K562 (cell line): ENCODE measurements around the gene ECSCR. TPM values are rescaled to one million over a fixed set of nuclear protein-coding genes. Genes with fewer than 3 reads are reported as not detected.
"Not testable (repeated sequence)": the region's sequence is repeated elsewhere in the genome, so short reads cannot be mapped to it uniquely, and the experiment has no call there.

Source experiments
- CBX1 ChIP-seq: sonication (generic); IDR thresholded peaks from 2 replicates; pipeline ENCODE4 v1.6.1; 2016; ENCODE audit warnings: antibody characterized with exemption, low read depth, mild to moderate bottlenecking
- CREB1 ChIP-seq, 2 experiments: sonication (generic) in 1 of 2; formaldehyde crosslinking in 1 of 2; IDR thresholded peaks; 2 replicates each; pipeline versions ENCODE4 v1.6.1 to v1.8.0; 2012 to 2022; ENCODE audit warnings: inconsistent platforms in 1 of 2, mild to moderate bottlenecking in 1 of 2, missing genetic modification reagents in 1 of 2, moderate library complexity in 1 of 2
- JUN ChIP-seq, 2 experiments: sonication (generic) in 1 of 2; formaldehyde crosslinking in 1 of 2; IDR thresholded peaks; 2 replicates each; pipeline versions ENCODE4 v1.6.1 to v1.8.0; 2012 to 2022; ENCODE audit warnings: borderline replicate concordance in 2 of 2, mild to moderate bottlenecking in 2 of 2, improper control_type of control experiment in 1 of 2, low read depth in 1 of 2, low read length in 1 of 2, missing genetic modification reagents in 1 of 2
- KDM5B ChIP-seq: fragments of 200-600 bp; sonication (generic); IDR thresholded peaks from 2 replicates; pipeline ENCODE4 v1.6.1; 2012; ENCODE audit warnings: low read depth, mild to moderate bottlenecking, moderate library complexity, low read length, control low read depth, inconsistent platforms; ENCODE audit not compliant: insufficient replicate concordance
- PHF8 ChIP-seq: fragments of 200-600 bp; sonication (generic); IDR thresholded peaks from 2 replicates; pipeline ENCODE4 v1.6.1; 2012; ENCODE audit warnings: mixed run types, mild to moderate bottlenecking, inconsistent platforms, low read length, moderate library complexity, borderline replicate concordance
- PREB ChIP-seq: sonication (generic); formaldehyde crosslinking; IDR thresholded peaks from 2 replicates; pipeline ENCODE4 v1.8.1; 2023; ENCODE audit warnings: mild to moderate bottlenecking, missing genetic modification reagents
- RBM25 ChIP-seq: fragments of 200-400 bp; formaldehyde crosslinking; IDR thresholded peaks from 2 replicates; pipeline ENCODE4 v1.6.1; 2018; ENCODE audit warnings: low read length, low read depth, moderate library complexity; ENCODE audit not compliant: severe bottlenecking
- SP1 ChIP-seq: sonication (generic); formaldehyde crosslinking; IDR thresholded peaks from 2 replicates; pipeline ENCODE4 v1.8.1; 2022; ENCODE audit warnings: mild to moderate bottlenecking, missing genetic modification reagents
- SRF ChIP-seq, 2 experiments: fragments of 250-450, 450-650 bp in 1 of 2; sonication (Bioruptor Pico) in 1 of 2; sonication (generic) in 1 of 2; formaldehyde crosslinking; IDR thresholded peaks; 2 replicates each; pipeline versions ENCODE4 v1.5.0 to v1.5.1; 2020 to 2022; ENCODE audit warnings: mild to moderate bottlenecking in 1 of 2, missing genetic modification reagents in 1 of 2
- ZBTB17 ChIP-seq: fragments of 450-650 bp; formaldehyde crosslinking; IDR thresholded peaks from 2 replicates; pipeline ENCODE4 v1.4.0; 2020; ENCODE audit warnings: mild to moderate bottlenecking
- ZBTB40 ChIP-seq, 2 experiments: fragments of 450-650 bp in 1 of 2; sonication (generic) in 1 of 2; formaldehyde crosslinking in 1 of 2; IDR thresholded peaks; 2 replicates each; pipeline versions ENCODE4 v1.7.1 to v1.9.0; 2016 to 2022; ENCODE audit warnings: inconsistent platforms in 1 of 2, mild to moderate bottlenecking in 1 of 2, missing genetic modification reagents in 1 of 2
- ZFP1 ChIP-seq: fragments of 450-650 bp; formaldehyde crosslinking; IDR thresholded peaks from 2 replicates; pipeline ENCODE4 v1.4.0; 2020; ENCODE audit warnings: mild to moderate bottlenecking, mixed read lengths
- ZNF239 ChIP-seq: fragments of 250-450 bp; sonication (Bioruptor Pico); IDR thresholded peaks from 2 replicates; pipeline ENCODE4 v1.4.0; 2020; ENCODE audit warnings: mild to moderate bottlenecking
- polyA plus RNA-seq, 8 experiments: library from polyadenylated mRNA; depleted of rRNA in 4 of 8; stranded (reverse) in 5 of 8; unstranded in 3 of 8; fragments of >200 nt; fragmentation: Nextera tagmentation in 2 of 8; fragmentation: Illumina TruSeq in 1 of 8; extraction: Ambion mirVana in 2 of 8; extraction: Trizol in 1 of 8; gene quantifications; 2 replicates each; pipeline versions ENCODE4 v1.2.1 to v1.2.3, GENCODE V29; 2011 to 2014; ENCODE audit warnings: inconsistent platforms in 1 of 8, missing spikeins in 1 of 8
- total RNA-seq, 7 experiments: library from RNA; depleted of rRNA in 6 of 7; stranded (reverse); fragments of >200 nt in 6 of 7; fragmentation: Illumina TruSeq in 2 of 7; extraction: Trizol in 2 of 7; gene quantifications; 2 replicates each; pipeline versions ENCODE4 v1.2.1 to v1.2.3, GENCODE V29; 2011 to 2021; ENCODE audit warnings: low replicate concordance in 1 of 7

The ECSCR gene
- total and polyA plus RNA-seq, 9 of the 15 experiments (the other 6 are each of a cell fraction or from before 2014, with no cell fraction given), result 0.10 to 0.25 (median 0.13) TPM; not detected in 6

GRCh38 chr5:139503036-139503817, 40.7 kb upstream of the ECSCR start (continued):
- TF ChIP-seq JUN (IDR thresholded peaks at IDR 0.05; ENCODE audit: borderline replicate concordance, low read depth, low read length); ZBTB40 (IDR thresholded peaks at IDR 0.05); CREB1 (IDR thresholded peaks at IDR 0.05): not testable (repeated sequence)
- TF ChIP-seq JUN (CRISPR knock-in tag; IDR thresholded peaks at IDR 0.05; ENCODE audit: borderline replicate concordance) (0 out of 2 replicates have a peak, but pooled peaks have one; percentile 82), PREB (peak; percentile 80; the same call in 1 of the 2 replicates), ZBTB40 (CRISPR knock-in tag; IDR thresholded peaks at IDR 0.05) (peak; percentile 33; the same call in 1 of the 2 replicates), PHF8 (peak; percentile 42; the same call in 1 of the 2 replicates), ZNF239 (CRISPR knock-in tag) (0 out of 2 replicates have a peak, but pooled peaks have one; percentile 51), SP1 (CRISPR knock-in tag) (peak; percentile 96), CBX1 (0 out of 2 replicates have a peak, but pooled peaks have one; percentile 55), RBM25 (peak; percentile 75), CREB1 (CRISPR knock-in tag; IDR thresholded peaks at IDR 0.05) (peak; percentile 66; the same call in 1 of the 2 replicates), ZFP1 (CRISPR knock-in tag) (peak; percentile 50; the same call in 1 of the 2 replicates), ZBTB17 (0 out of 2 replicates have a peak, but pooled peaks have one; percentile 59), SRF (CRISPR knock-in tag; IDR thresholded peaks at IDR 0.05) (peak in 1 of 2 experiments; percentile 76; a peak in 1 of 4 replicates), KDM5B (peak; percentile 97)
